DND-41 (cell line): ENCODE measurements around the gene TMEM154.

Experiments used
- ATAC-seq: fragments of 200-7000 bp; cut with Tn5 transposase; 3 replicates; pipeline ENCODE4 v1.9.1; 2021; ENCODE audit warnings: low read depth; ENCODE audit not compliant: insufficient read depth
- DNase-seq: peaks from one replicate; pipeline ENCODE4 v3.0.0-alpha.2; 2020
- H2AFZ ChIP-seq: 2 replicates; pipeline ENCODE4 v1.6.0; 2012; ENCODE audit warnings: low read depth, low read length
- H3K27ac ChIP-seq: 2 replicates; pipeline ENCODE4 v1.5.1; 2012; ENCODE audit warnings: low read length, inconsistent platforms
- H3K27me3 ChIP-seq: fragments of 200-600 bp; sonication (generic); 2 replicates; pipeline ENCODE4 v1.6.0; 2012; ENCODE audit warnings: low read length, mild to moderate bottlenecking, inconsistent platforms; ENCODE audit not compliant: insufficient read depth, poor library complexity
- H3K36me3 ChIP-seq: 2 replicates; pipeline ENCODE4 v1.5.1; 2012; ENCODE audit warnings: low read length, inconsistent platforms; ENCODE audit not compliant: insufficient read depth
- H3K4me1 ChIP-seq: 2 replicates; pipeline ENCODE4 v1.5.1; 2012; ENCODE audit warnings: mild to moderate bottlenecking, low read length; ENCODE audit not compliant: insufficient read depth
- H3K4me2 ChIP-seq: 2 replicates; pipeline ENCODE4 v1.6.0; 2012; ENCODE audit warnings: mild to moderate bottlenecking, moderate library complexity, low read length, inconsistent platforms; ENCODE audit not compliant: insufficient read depth
- H3K4me3 ChIP-seq, 2 experiments: fragments of 200-600 bp in 1 of 2; shearing (Covaris generic) in 1 of 2; 2 replicates each; pipeline ENCODE4 v1.5.1; 2012 to 2016; ENCODE audit warnings: inconsistent platforms in 2 of 2, low read length in 2 of 2, mild to moderate bottlenecking in 2 of 2, low read depth in 1 of 2, moderate library complexity in 1 of 2
- H3K79me2 ChIP-seq: 2 replicates; pipeline ENCODE4 v1.6.0; 2012; ENCODE audit warnings: low read length, inconsistent platforms; ENCODE audit not compliant: insufficient read depth
- H3K9ac ChIP-seq: 2 replicates; pipeline ENCODE4 v1.6.0; 2012; ENCODE audit warnings: low read depth, mild to moderate bottlenecking, inconsistent platforms, low read length, moderate library complexity
- H3K9me3 ChIP-seq: 2 replicates; pipeline ENCODE4 v1.5.1; 2012; ENCODE audit warnings: low read length, moderate library complexity, mild to moderate bottlenecking, inconsistent platforms; ENCODE audit not compliant: insufficient read depth, severe bottlenecking
- H4K20me1 ChIP-seq: 2 replicates; pipeline ENCODE4 v1.6.0; 2012; ENCODE audit warnings: low read length; ENCODE audit not compliant: insufficient read depth
- CTCF ChIP-seq: IDR thresholded peaks from 2 replicates; pipeline ENCODE4 v1.5.1; 2012; ENCODE audit warnings: borderline replicate concordance, low read length, moderate library complexity, mild to moderate bottlenecking; ENCODE audit not compliant: poor library complexity, severe bottlenecking; ENCODE audit errors: extremely low read depth
- EZH2 ChIP-seq: IDR thresholded peaks from 3 replicates; pipeline ENCODE4 v1.6.1; 2012; ENCODE audit warnings: borderline replicate concordance, low read depth, mild to moderate bottlenecking, moderate library complexity, low read length, inconsistent platforms; ENCODE audit not compliant: severe bottlenecking

Gene TMEM154

DNA sequence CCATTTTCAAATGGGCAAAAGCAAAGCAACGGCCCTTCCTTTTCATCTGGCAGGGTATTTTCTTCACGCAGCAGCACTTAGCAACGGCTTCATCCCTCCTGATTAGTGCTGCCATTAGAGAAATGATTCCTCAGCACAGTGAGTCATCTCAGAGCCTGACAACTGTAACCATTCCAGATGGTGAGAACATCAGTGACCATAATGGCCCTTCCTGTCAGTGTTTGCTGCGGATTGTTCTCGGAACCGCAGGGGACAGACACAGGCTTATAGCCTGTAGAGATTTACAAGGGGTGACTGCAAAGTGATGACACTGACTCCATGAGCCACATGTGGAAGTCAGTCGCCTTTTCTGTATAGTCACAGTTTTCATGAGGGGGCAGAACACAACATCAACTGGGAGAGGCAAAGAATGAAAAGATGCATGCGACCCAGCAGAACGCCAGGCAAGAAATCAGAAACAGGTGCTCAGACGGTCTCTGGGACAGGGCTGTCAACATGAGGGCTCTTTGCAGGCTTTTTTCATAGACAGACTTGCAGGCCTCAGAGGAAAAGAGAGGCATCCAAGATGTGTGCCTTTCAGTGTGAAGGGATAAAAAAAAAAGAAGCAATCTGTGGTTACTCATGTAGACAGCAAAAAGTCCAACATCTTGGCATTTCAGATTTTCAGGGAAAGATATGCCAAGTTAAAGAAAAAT, 74.0 kb downstream of the TMEM154 start:
- H3K27ac ChIP-seq, result no peak overlapping the region
- DNase-seq (no peak), ATAC-seq (no peak)
- H3K4me2 ChIP-seq, result no peak overlapping the region
- H2AFZ ChIP-seq, result no peak overlapping the region
- no peaks in the 10 kb centered on the region for H3K9me3 ChIP-seq
- H4K20me1 ChIP-seq, result no peaks in the 10 kb centered on the region
- no peak overlapping the region for H3K4me3 ChIP-seq
- TF ChIP-seq CTCF, result no peak
- TF ChIP-seq EZH2, result no peak
- H3K79me2 ChIP-seq, result no peaks in the 10 kb centered on the region
- H3K4me1 ChIP-seq, result no peaks in the 10 kb centered on the region
- peaks cover 3% of the 10 kb centered on the region for H3K27me3 ChIP-seq
- no peak overlapping the region for H3K9ac ChIP-seq
- H3K36me3 ChIP-seq, result no peaks in the 10 kb centered on the region

DNA sequence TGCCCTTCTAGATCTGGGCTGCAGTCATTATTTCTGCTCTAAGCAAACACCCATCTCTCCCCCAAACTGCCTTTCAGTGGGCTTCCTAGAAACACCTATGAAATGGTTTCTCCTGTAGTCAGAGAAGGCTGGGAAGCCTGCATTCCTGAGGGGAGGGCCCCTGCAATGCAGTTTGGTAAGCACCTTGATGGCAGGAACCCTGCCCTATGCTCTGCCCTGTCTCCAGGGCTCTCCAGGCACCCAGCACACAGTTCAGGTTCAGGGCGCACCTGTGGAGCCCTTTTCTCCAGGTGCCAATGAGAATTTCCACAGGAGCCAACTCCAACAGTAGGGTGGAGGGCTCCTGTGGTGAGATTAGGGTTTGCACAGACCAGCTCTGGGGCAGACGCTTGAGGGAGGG, 74.8 kb downstream of the TMEM154 start:
- H3K79me2 ChIP-seq, result no peaks in the 10 kb centered on the region
- H3K4me1 ChIP-seq, result no peaks in the 10 kb centered on the region
- DNase-seq, result no peak
- H3K9me3 ChIP-seq, result no peaks in the 10 kb centered on the region
- H3K9ac ChIP-seq, result no peak overlapping the region
- TF ChIP-seq CTCF (no peak), EZH2 (no peak)
- no peaks in the 10 kb centered on the region for H4K20me1 ChIP-seq
- H3K27me3 ChIP-seq, result peaks cover 3% of the 10 kb centered on the region
- no peak overlapping the region for H2AFZ ChIP-seq
- H3K4me3 ChIP-seq, result no peak overlapping the region
- H3K36me3 ChIP-seq, result no peaks in the 10 kb centered on the region
- H3K4me2 ChIP-seq, result no peak overlapping the region
- ATAC-seq, result no peak
- H3K27ac ChIP-seq, result no peak overlapping the region

DNA sequence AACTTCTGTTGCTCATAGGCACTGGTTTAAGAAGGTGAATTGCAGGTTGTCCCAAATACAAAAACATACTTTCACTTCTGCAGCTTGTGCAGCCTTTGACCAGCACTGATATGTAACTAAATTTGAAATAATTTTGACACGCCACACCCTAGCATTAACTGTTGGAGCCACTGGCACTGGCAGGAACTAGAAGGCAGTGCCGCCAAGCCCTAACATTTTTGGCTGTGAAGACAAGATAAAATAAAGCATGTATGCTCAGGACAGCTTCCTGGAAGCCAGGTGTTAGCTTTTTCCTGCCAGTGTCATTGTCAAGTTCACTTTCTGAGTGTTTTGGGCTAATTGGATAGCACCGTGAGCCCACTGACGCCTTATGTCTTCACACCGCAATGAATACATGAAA, 78.6 kb downstream of the TMEM154 start:
- H4K20me1 ChIP-seq, result no peaks in the 10 kb centered on the region
- H3K9ac ChIP-seq, result no peak overlapping the region
- H3K36me3 ChIP-seq, result no peaks in the 10 kb centered on the region
- TF ChIP-seq CTCF (no peak), EZH2 (no peak)
- H3K4me3 ChIP-seq, result no peak overlapping the region
- no peaks in the 10 kb centered on the region for H3K79me2 ChIP-seq
- no peaks in the 10 kb centered on the region for H3K9me3 ChIP-seq
- ATAC-seq (no peak), DNase-seq (no peak)
- peaks cover 3% of the 10 kb centered on the region for H3K27me3 ChIP-seq
- no peak overlapping the region for H3K27ac ChIP-seq
- H3K4me2 ChIP-seq, result no peak overlapping the region
- H3K4me1 ChIP-seq, result no peaks in the 10 kb centered on the region
- H2AFZ ChIP-seq, result no peak overlapping the region
